Activated naive CD4-positive, alpha-beta T cell treated with anti-CD3 and anti-CD28 coated beads for 36 hours (primary cell): ENCODE results near the gene GRAMD4. TPM values are rescaled to one million over a fixed set of nuclear protein-coding genes. Genes with fewer than 3 reads are reported as not detected.

Source experiments
- CTCF ChIA-PET: fragments of 350-600 bp; sonication (Branson Sonifier 250); formaldehyde crosslinking; loops from one replicate; lab custom pipeline; 2021; ENCODE audit warnings: antibody characterized with exemption; lab: Charles Lee
- DNase-seq: peaks from one replicate; pipeline ENCODE4 v3.0.0-alpha.2; 2020
- H3K27ac Mint-ChIP-seq: one replicate; pipeline ENCODE4 v1.8.0; 2021; ENCODE audit warnings: mild to moderate bottlenecking, mixed read lengths
- H3K27me3 Mint-ChIP-seq: one replicate; pipeline ENCODE4 v1.8.0; 2021; ENCODE audit warnings: low read depth, mixed read lengths
- H3K36me3 Mint-ChIP-seq: one replicate; pipeline ENCODE4 v1.8.0; 2021; ENCODE audit warnings: low read depth, mixed read lengths
- H3K4me1 Mint-ChIP-seq: one replicate; pipeline ENCODE4 v1.8.0; 2021; ENCODE audit warnings: low read depth, mixed read lengths
- H3K4me3 Mint-ChIP-seq: one replicate; pipeline ENCODE4 v1.8.0; 2021; ENCODE audit warnings: mild to moderate bottlenecking, moderate library complexity, mixed read lengths
- H3K9me3 Mint-ChIP-seq: one replicate; pipeline ENCODE4 v1.8.0; 2021; ENCODE audit warnings: mixed read lengths
- intact Hi-C: fragments of 100-400 bp; cut with micrococcal nuclease; formaldehyde crosslinking; loops from one replicate; pipeline ENCODE4 v1.15.1; 2023
- total RNA-seq, 2 experiments: library from RNA; stranded (reverse); gene quantifications; one replicate each; pipeline ENCODE4 v1.2.3, GENCODE V29; 2021

Gene GRAMD4
- total RNA-seq, 2 experiments from 2014 or later, result 34.3 to 35.4 TPM

GRCh38 chr22:46691571-46691970 lies 71.4 kb downstream of the GRAMD4 start:
- intact Hi-C loops, result no loop called here
- peaks cover 21% of the 10 kb centered on the region for H3K36me3 Mint-ChIP-seq
- H3K4me3 Mint-ChIP-seq, result no peak overlapping the region
- H3K4me1 Mint-ChIP-seq, result no peaks in the 10 kb centered on the region
- H3K27me3 Mint-ChIP-seq, result no peaks in the 10 kb centered on the region
- H3K27ac Mint-ChIP-seq, result no peak overlapping the region
- no peaks in the 10 kb centered on the region for H3K9me3 Mint-ChIP-seq
- no peak for DNase-seq
- CTCF ChIA-PET, result interaction anchor here (3.7 kb wide), 1 partner anchor 128 kb away, joined by 11 read pairs; no protein-coding TSS in a partner anchor

- H3K4me3 Mint-ChIP-seq, result no peak overlapping the region
- CTCF ChIA-PET, result interaction anchor here (3.7 kb wide), 1 partner anchor 130 kb away, joined by 11 read pairs; no protein-coding TSS in a partner anchor
- no peaks in the 10 kb centered on the region for H3K27me3 Mint-ChIP-seq
- H3K9me3 Mint-ChIP-seq, result no peaks in the 10 kb centered on the region
- no peak overlapping the region for H3K27ac Mint-ChIP-seq
- no peaks in the 10 kb centered on the region for H3K4me1 Mint-ChIP-seq
- peaks cover 18% of the 10 kb centered on the region for H3K36me3 Mint-ChIP-seq
- intact Hi-C loops, result no loop called here
- no peak for DNase-seq
Measured at GRCh38 chr22:46693634-46694415, 73.6 kb downstream of the GRAMD4 start.

GRCh38 chr22:46694416-46695170 lies 74.4 kb downstream of the GRAMD4 start:
- no peaks in the 10 kb centered on the region for H3K4me1 Mint-ChIP-seq
- CTCF ChIA-PET, result interaction anchor here (3.7 kb wide), 1 partner anchor 131 kb away, joined by 11 read pairs; no protein-coding TSS in a partner anchor
- intact Hi-C loops, result no loop called here
- H3K4me3 Mint-ChIP-seq, result no peak overlapping the region
- peak overlapping the region; percentile 24 for H3K27ac Mint-ChIP-seq
- no peaks in the 10 kb centered on the region for H3K9me3 Mint-ChIP-seq
- H3K27me3 Mint-ChIP-seq, result no peaks in the 10 kb centered on the region
- no peak for DNase-seq
- peaks cover 20% of the 10 kb centered on the region for H3K36me3 Mint-ChIP-seq

GRCh38 chr22:46695346-46696228 lies 75.4 kb downstream of the GRAMD4 start:
- CTCF ChIA-PET, result interaction anchor here (1.6 kb wide), 1 partner anchor 132 kb away, joined by 4 read pairs; no protein-coding TSS in a partner anchor
- H3K4me1 Mint-ChIP-seq, result no peaks in the 10 kb centered on the region
- H3K4me3 Mint-ChIP-seq, result no peak overlapping the region
- H3K9me3 Mint-ChIP-seq, result no peaks in the 10 kb centered on the region
- no peak overlapping the region for H3K27ac Mint-ChIP-seq
- peaks cover 21% of the 10 kb centered on the region for H3K36me3 Mint-ChIP-seq
- intact Hi-C loops, result no loop called here
- no peaks in the 10 kb centered on the region for H3K27me3 Mint-ChIP-seq
- DNase-seq, result no peak

- no peak for DNase-seq
- H3K4me3 Mint-ChIP-seq, result no peak overlapping the region
- CTCF ChIA-PET, result interaction anchor here (1.6 kb wide), 1 partner anchor 132 kb away, joined by 4 read pairs; no protein-coding TSS in a partner anchor
- no peak overlapping the region for H3K27ac Mint-ChIP-seq
- no peaks in the 10 kb centered on the region for H3K9me3 Mint-ChIP-seq
- no peaks in the 10 kb centered on the region for H3K4me1 Mint-ChIP-seq
- intact Hi-C loops, result no loop called here
- peaks cover 19% of the 10 kb centered on the region for H3K36me3 Mint-ChIP-seq
- no peaks in the 10 kb centered on the region for H3K27me3 Mint-ChIP-seq
Measured at GRCh38 chr22:46696229-46696518, 76.0 kb downstream of the GRAMD4 start.

- Mint-ChIP-seq H3K9me3 (no peaks in the 10 kb centered on the region), H3K4me1 (no peaks in the 10 kb centered on the region), H3K36me3 (peaks cover 16% of the 10 kb centered on the region), H3K27ac (no peak overlapping the region), H3K4me3 (no peak overlapping the region), H3K27me3 (no peaks in the 10 kb centered on the region)
- DNase-seq, result no peak
- CTCF ChIA-PET, result interaction anchor here (1.6 kb wide), 1 partner anchor 133 kb away, joined by 4 read pairs; no protein-coding TSS in a partner anchor
- intact Hi-C loops, result no loop called here
Measured at GRCh38 chr22:46696614-46697013, 76.4 kb downstream of the GRAMD4 start.

- H3K9me3 Mint-ChIP-seq, result no peaks in the 10 kb centered on the region
- intact Hi-C loops, result no loop called here
- CTCF ChIA-PET, result interaction anchor here (0.6 to 1.3 kb wide), 4 partner anchors 16 to 134 kb away, joined by 3 to 4 read pairs (median 4); no protein-coding TSS in a partner anchor
- no peak overlapping the region for H3K27ac Mint-ChIP-seq
- H3K27me3 Mint-ChIP-seq, result no peaks in the 10 kb centered on the region
- peaks cover 21% of the 10 kb centered on the region for H3K36me3 Mint-ChIP-seq
- no peak overlapping the region for H3K4me3 Mint-ChIP-seq
- no peak for DNase-seq
- no peaks in the 10 kb centered on the region for H3K4me1 Mint-ChIP-seq
Measured at GRCh38 chr22:46697811-46698515, 77.8 kb downstream of the GRAMD4 start.

- intact Hi-C loops, result no loop called here
Measured at GRCh38 chr22:46699091-46699490, 78.9 kb downstream of the GRAMD4 start.

GRCh38 chr22:46701262-46701661 lies 81.1 kb downstream of the GRAMD4 start:
- CTCF ChIA-PET, result no interaction called here
- Mint-ChIP-seq H3K4me3 (no peak overlapping the region), H3K27ac (no peak overlapping the region), H3K36me3 (peaks cover 31% of the 10 kb centered on the region), H3K27me3 (no peaks in the 10 kb centered on the region), H3K9me3 (no peaks in the 10 kb centered on the region), H3K4me1 (no peaks in the 10 kb centered on the region)
- DNase-seq, result no peak
- intact Hi-C loops, result no loop called here

More at GRCh38 chr22:46699091-46699490, 78.9 kb downstream of the GRAMD4 start:
- CTCF ChIA-PET, result no interaction called here
- H3K27ac Mint-ChIP-seq, result no peak overlapping the region
- no peaks in the 10 kb centered on the region for H3K4me1 Mint-ChIP-seq
- H3K27me3 Mint-ChIP-seq, result no peaks in the 10 kb centered on the region
- H3K9me3 Mint-ChIP-seq, result no peaks in the 10 kb centered on the region
- DNase-seq, result no peak
- H3K36me3 Mint-ChIP-seq, result peaks cover 25% of the 10 kb centered on the region
- H3K4me3 Mint-ChIP-seq, result no peak overlapping the region

- Mint-ChIP-seq H3K4me3 (no peak overlapping the region), H3K27me3 (no peaks in the 10 kb centered on the region), H3K27ac (no peak overlapping the region), H3K9me3 (no peaks in the 10 kb centered on the region), H3K36me3 (peaks cover 42% of the 10 kb centered on the region), H3K4me1 (no peaks in the 10 kb centered on the region)
- CTCF ChIA-PET, result interaction anchor here (0.6 to 1.5 kb wide), 2 partner anchors 22 to 33 kb away, joined by 4 read pairs; no protein-coding TSS in a partner anchor
- intact Hi-C loops, result no loop called here
- no peak for DNase-seq
Measured at GRCh38 chr22:46703171-46703995, 83.2 kb downstream of the GRAMD4 start.

GRCh38 chr22:46703996-46704370 lies 83.8 kb downstream of the GRAMD4 start:
- H3K9me3 Mint-ChIP-seq, result no peaks in the 10 kb centered on the region

More at GRCh38 chr22:46703996-46704370, 83.8 kb downstream of the GRAMD4 start:
- H3K4me1 Mint-ChIP-seq, result no peaks in the 10 kb centered on the region
- CTCF ChIA-PET, result no interaction called here
- intact Hi-C loops, result no loop called here
- H3K36me3 Mint-ChIP-seq, result peaks cover 42% of the 10 kb centered on the region
- DNase-seq, result no peak
- no peaks in the 10 kb centered on the region for H3K27me3 Mint-ChIP-seq
- no peak overlapping the region for H3K4me3 Mint-ChIP-seq
- H3K27ac Mint-ChIP-seq, result no peak overlapping the region
